IMR-90 (cell line): ENCODE data around the gene S100A16. TPM values are rescaled to one million over a fixed set of nuclear protein-coding genes. Genes with fewer than 3 reads are reported as not detected.

ENCODE experiments used
- ATAC-seq: fragments of 200-7000 bp; cut with Tn5 transposase; 2 replicates; pipeline ENCODE4 v1.9.1; 2020; ENCODE audit warnings: low read depth, mild to moderate bottlenecking, moderate library complexity
- BruUV-seq: library from RNA; stranded (reverse); fragments of 400-500 nt; replicated peaks from 2 replicates; lab custom pipeline; 2021; lab: Mats Ljungman, UMichigan
- CTCF ChIA-PET: fragments of 300-600 bp; formaldehyde crosslinking; extraction: SDS; loops from one replicate; lab custom pipeline; 2021; ENCODE audit warnings: antibody characterized with exemption; lab: Yijun Ruan, JAX
- POLR2A ChIA-PET: fragments of 300-600 bp; sonication (Branson Sonifier 250); formaldehyde crosslinking; loops from one replicate; lab custom pipeline; 2022; ENCODE audit warnings: antibody characterized with exemption; ENCODE audit not compliant: unreplicated experiment; lab: Charles Lee
- DNase-seq: peaks from one replicate; pipeline ENCODE4 v3.0.0; 2013
- H2AFZ ChIP-seq: replicated peaks from 2 replicates; pipeline ENCODE3; 2013; ENCODE audit warnings: low read length, mild to moderate bottlenecking; ENCODE audit not compliant: poor library complexity
- H2AK5ac ChIP-seq: 2 replicates; pipeline ENCODE4 v1.6.1; 2013; ENCODE audit warnings: low read depth, low read length, inconsistent platforms
- H2AK9ac ChIP-seq: replicated peaks from 2 replicates; pipeline ENCODE3; 2013; ENCODE audit warnings: mild to moderate bottlenecking, low read depth, low read length, moderate library complexity; ENCODE audit not compliant: poor library complexity
- H2BK120ac ChIP-seq: 2 replicates; pipeline ENCODE4 v1.6.1; 2013; ENCODE audit warnings: low read depth, low read length, inconsistent platforms
- H2BK15ac ChIP-seq: 3 replicates; pipeline ENCODE4 v1.6.1; 2013; ENCODE audit warnings: low read depth, low read length, inconsistent platforms
- H2BK20ac ChIP-seq: 2 replicates; pipeline ENCODE4 v1.6.1; 2013; ENCODE audit warnings: low read depth, mild to moderate bottlenecking, inconsistent platforms, low read length, moderate library complexity
- H2BK5ac ChIP-seq: 2 replicates; pipeline ENCODE4 v1.6.1; 2013; ENCODE audit warnings: mild to moderate bottlenecking, low read depth, low read length, inconsistent platforms; ENCODE audit not compliant: poor library complexity, severe bottlenecking
- H3K14ac ChIP-seq: replicated peaks from 2 replicates; pipeline ENCODE4 v1.6.1; 2013; ENCODE audit warnings: low read depth, low read length, inconsistent platforms
- H3K18ac ChIP-seq: 2 replicates; pipeline ENCODE4 v1.6.1; 2013; ENCODE audit warnings: low read depth, low read length, control low read depth
- H3K23ac ChIP-seq: 2 replicates; pipeline ENCODE4 v1.6.1; 2013; ENCODE audit warnings: low read depth, low read length, inconsistent platforms
- H3K27ac ChIP-seq: 2 replicates; pipeline ENCODE4 v1.5.1; 2013; ENCODE audit warnings: mild to moderate bottlenecking, control low read depth, low read length; ENCODE audit not compliant: insufficient read depth
- H3K27me3 ChIP-seq: 2 replicates; pipeline ENCODE4 v1.6.1; 2013; ENCODE audit warnings: low read length; ENCODE audit not compliant: control insufficient read depth, insufficient read depth
- H3K36me3 ChIP-seq: 2 replicates; pipeline ENCODE4 v1.6.1; 2013; ENCODE audit warnings: low read length, mixed read lengths; ENCODE audit not compliant: control insufficient read depth, insufficient read depth
- H3K4ac ChIP-seq: 2 replicates; pipeline ENCODE4 v1.6.1; 2013; ENCODE audit warnings: low read depth, low read length, inconsistent platforms
- H3K4me1 ChIP-seq: 2 replicates; pipeline ENCODE4 v1.6.1; 2013; ENCODE audit warnings: low read length, mixed read lengths; ENCODE audit not compliant: control insufficient read depth, insufficient read depth
- H3K4me2 ChIP-seq: 2 replicates; pipeline ENCODE4 v1.6.1; 2013; ENCODE audit warnings: low read depth, mild to moderate bottlenecking, control low read depth, low read length, moderate library complexity
- H3K4me3 ChIP-seq: 2 replicates; pipeline ENCODE4 v1.5.1; 2013; ENCODE audit warnings: low read depth, mild to moderate bottlenecking, control low read depth, low read length, moderate library complexity; ENCODE audit not compliant: insufficient read depth
- H3K56ac ChIP-seq: 2 replicates; pipeline ENCODE4 v1.6.1; 2013; ENCODE audit warnings: low read length, inconsistent platforms; ENCODE audit not compliant: insufficient read depth; ENCODE audit errors: extremely low read depth
- H3K79me1 ChIP-seq, 2 experiments: 2 replicates each; pipeline ENCODE4 v1.6.1; 2013; ENCODE audit warnings: low read length in 2 of 2, inconsistent platforms in 1 of 2, low read depth in 1 of 2
- H3K9ac ChIP-seq: 2 replicates; pipeline ENCODE4 v1.6.1; 2013; ENCODE audit warnings: low read depth, low read length, control low read depth
- H3K9me1 ChIP-seq: 2 replicates; pipeline ENCODE4 v1.6.1; 2013; ENCODE audit warnings: low read length, inconsistent platforms; ENCODE audit not compliant: insufficient read depth
- H3K9me3 ChIP-seq: 2 replicates; pipeline ENCODE4 v1.6.1; 2013; ENCODE audit warnings: low read length; ENCODE audit not compliant: control insufficient read depth, insufficient read depth
- H4K20me1 ChIP-seq: 2 replicates; pipeline ENCODE4 v1.6.1; 2013; ENCODE audit warnings: low read length, inconsistent platforms; ENCODE audit not compliant: insufficient read depth
- H4K5ac ChIP-seq: 2 replicates; pipeline ENCODE4 v1.6.1; 2013; ENCODE audit warnings: mild to moderate bottlenecking, low read depth, low read length, control low read depth
- H4K8ac ChIP-seq, 2 experiments: 2 replicates each; pipeline ENCODE4 v1.6.1; 2013; ENCODE audit warnings: low read depth in 2 of 2, low read length in 2 of 2, control low read depth in 1 of 2, inconsistent platforms in 1 of 2
- H4K91ac ChIP-seq: 2 replicates; pipeline ENCODE4 v1.6.1; 2013; ENCODE audit warnings: low read depth, low read length, inconsistent platforms; ENCODE audit not compliant: insufficient read depth
- BHLHE40 ChIP-seq: fragments of 150-350 bp; IDR thresholded peaks from 2 replicates; pipeline ENCODE4 v1.6.1; 2016; ENCODE audit warnings: mild to moderate bottlenecking, low read depth, low read length
- CHD1 ChIP-seq: IDR thresholded peaks from 2 replicates; pipeline ENCODE4 v1.6.1; 2012; ENCODE audit warnings: low read depth, low read length, improper control_type of control experiment
- FOS ChIP-seq: fragments of 150-350 bp; IDR thresholded peaks from 2 replicates; pipeline ENCODE4 v1.6.1; 2016; ENCODE audit warnings: low read depth, low read length
- MAFK ChIP-seq: IDR thresholded peaks from 2 replicates; pipeline ENCODE4 v1.6.1; 2012; ENCODE audit warnings: low read depth, low read length, improper control_type of control experiment
- MAZ ChIP-seq: IDR thresholded peaks from 2 replicates; pipeline ENCODE4 v1.6.1; 2012; ENCODE audit warnings: low read depth, mild to moderate bottlenecking, low read length, improper control_type of control experiment, moderate library complexity, borderline replicate concordance
- MXI1 ChIP-seq: IDR thresholded peaks from 2 replicates; pipeline ENCODE4 v1.6.1; 2012; ENCODE audit warnings: low read depth, mild to moderate bottlenecking, low read length, moderate library complexity, borderline replicate concordance
- NFE2L2 ChIP-seq: fragments of 150-350 bp; IDR thresholded peaks from 2 replicates; pipeline ENCODE4 v1.6.1; 2016; ENCODE audit warnings: low read depth, mild to moderate bottlenecking, low read length
- POLR2A ChIP-seq: IDR thresholded peaks from 2 replicates; pipeline ENCODE4 v1.6.1; 2012; ENCODE audit warnings: mild to moderate bottlenecking, low read depth, low read length
- RAD21 ChIP-seq: IDR thresholded peaks from 2 replicates; pipeline ENCODE4 v1.6.1; 2012; ENCODE audit warnings: low read length, improper control_type of control experiment
- RCOR1 ChIP-seq: IDR thresholded peaks from 2 replicates; pipeline ENCODE4 v1.6.1; 2012; ENCODE audit warnings: mild to moderate bottlenecking, low read length, improper control_type of control experiment; ENCODE audit not compliant: insufficient replicate concordance
- RFX5 ChIP-seq: IDR thresholded peaks from 2 replicates; pipeline ENCODE4 v1.8.0; 2012; ENCODE audit warnings: low read depth, mild to moderate bottlenecking, low read length, moderate library complexity
- SMC3 ChIP-seq: fragments of 150-350 bp; IDR thresholded peaks from 2 replicates; pipeline ENCODE4 v1.6.1; 2016; ENCODE audit warnings: low read depth, mild to moderate bottlenecking, antibody characterized with exemption, low read length, moderate library complexity
- WGBS, 2 experiments: methylation state at CpG; one replicate each; pipeline versions ENCODE4 v1.1.5 to v1.1.7; 2013; ENCODE audit warnings: missing lambda C conversion rate in 2 of 2; ENCODE audit not compliant: insufficient read length in 1 of 2; ENCODE audit errors: extremely low coverage in 2 of 2; 5-methylcytosine and 5-hydroxymethylcytosine counted together
- dilution Hi-C: fragments of 300-500 bp; cut with HindIII; formaldehyde crosslinking; loops from one replicate; pipeline ENCODE4 v1.14.3; 2018; ENCODE audit warnings: low sequenced_read_pairs; ENCODE audit not compliant: unreplicated experiment
- in situ Hi-C: fragments of 300-500 bp; cut with MboI; formaldehyde crosslinking; loops from 3 replicates; pipeline ENCODE4 v1.14.3; 2019; ENCODE audit warnings: low sequenced_read_pairs, inconsistent platforms, mixed read lengths
- intact Hi-C: fragments of 100-400 bp; cut with micrococcal nuclease; formaldehyde crosslinking; loops from 2 replicates; pipeline ENCODE4 v1.10.0; 2022
- polyA plus RNA-seq, 3 experiments: library from polyadenylated mRNA; depleted of rRNA; stranded (reverse); fragments of >200 nt; gene quantifications; 2 replicates each; pipeline ENCODE4 v1.2.3, GENCODE V29; 2012; ENCODE audit warnings: low replicate concordance in 1 of 3
- total RNA-seq: library from RNA; depleted of rRNA; stranded (reverse); fragments of >200 nt; gene quantifications from 2 replicates; pipeline ENCODE4 v1.2.3, GENCODE V29; 2012
- TF ChIP-seq, protein P1 (sequence below): fragments of 150-350 bp; IDR thresholded peaks from 2 replicates; pipeline ENCODE4 v1.6.1; 2017; ENCODE audit warnings: mild to moderate bottlenecking, antibody characterized with exemption, low read length, low read depth
- TF ChIP-seq, protein P2 (sequence below): conservative IDR thresholded peaks from 2 replicates; pipeline ENCODE4 v1.5.1; 2012; ENCODE audit warnings: mild to moderate bottlenecking, low read depth, low read length, improper control_type of control experiment

S100A16 gene
- total and polyA plus RNA-seq, 2 of the 4 experiments (the other 2 are of a cell fraction), result 201 to 515 TPM

DNA sequence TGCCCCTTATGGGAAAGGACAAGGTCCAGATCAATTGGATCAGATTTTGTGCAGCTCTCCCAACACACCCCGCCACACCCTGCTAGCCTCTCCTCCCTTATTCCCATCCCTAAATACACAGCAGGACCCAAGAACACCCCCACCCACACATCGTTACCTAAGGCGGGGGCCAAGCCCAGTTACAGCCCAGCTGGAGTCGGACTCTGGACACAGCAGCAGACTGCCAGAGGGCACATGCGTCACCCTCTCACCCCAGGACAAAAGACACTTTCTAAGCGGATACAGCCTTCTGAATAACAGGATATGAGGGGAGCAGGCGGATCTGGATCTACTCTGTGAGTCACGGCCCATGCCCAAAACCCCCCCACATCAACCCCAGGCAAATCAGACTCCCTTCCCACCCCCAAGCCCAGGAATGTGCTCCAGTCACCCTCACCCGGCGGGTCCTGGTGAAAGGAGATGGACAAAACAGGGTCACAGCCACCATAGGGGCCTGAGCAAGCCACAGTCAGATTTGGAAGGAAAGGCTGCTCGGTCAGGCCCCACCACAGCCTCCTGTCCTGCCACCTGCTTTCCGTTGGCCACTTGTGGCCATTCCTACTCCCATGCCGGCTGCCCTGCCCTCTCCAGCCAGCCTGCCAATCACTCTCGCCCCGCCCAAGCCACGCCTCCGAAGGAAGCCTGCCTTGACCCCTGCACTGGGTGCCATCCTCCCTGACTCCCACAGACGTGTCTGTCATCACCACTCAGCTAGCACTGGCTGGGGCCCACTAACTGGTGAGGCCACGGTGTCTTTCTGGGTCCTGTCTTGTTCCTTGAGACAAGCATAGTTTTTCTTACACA is 4.0 kb downstream of the S100A16 start:
- DNase-seq (peak; percentile 95), ATAC-seq (peak; percentile 65)
- CTCF ChIA-PET, result interaction anchor here (1.2 kb wide), 1 partner anchor 98 kb away, joined by 3 read pairs; no protein-coding TSS in a partner anchor
- Histone ChIP-seq H3K4me2 (peak overlapping the region; percentile 92), H4K91ac (peak overlapping the region; percentile 81), H3K4ac (peak overlapping the region; percentile 92), H3K56ac (peak overlapping the region; percentile 74), H3K9me1 (peaks cover 17% of the 10 kb centered on the region), H4K5ac (peak overlapping the region; percentile 91), H2BK120ac (peak overlapping the region; percentile 72), H3K9me3 (no peaks in the 10 kb centered on the region), H3K4me1 (peaks cover 42% of the 10 kb centered on the region), H2AFZ (peak overlapping the region; percentile 78), H3K27ac (peak overlapping the region; percentile 85), H2BK5ac (peak overlapping the region; percentile 91), H3K14ac (peak overlapping the region; percentile 86), H3K23ac (peak overlapping the region; percentile 78), H3K36me3 (peaks cover 22% of the 10 kb centered on the region), H2AK9ac (peak overlapping the region; percentile 97), H3K27me3 (no peaks in the 10 kb centered on the region), H4K8ac (peak overlapping the region; percentile 26 to 90), H2AK5ac (peak overlapping the region; percentile 97), H3K9ac (peak overlapping the region; percentile 80), H4K20me1 (peaks cover 11% of the 10 kb centered on the region; the same call in 1 of the 2 replicates), H2BK15ac (peak overlapping the region; percentile 53; the same call in 1 of the 3 replicates), H3K79me1 (peaks cover 15 to 67% of the 10 kb centered on the region in 2 experiments), H3K4me3 (peak overlapping the region; percentile 43), H3K18ac (peak overlapping the region; percentile 35), H2BK20ac (peak overlapping the region; percentile 69; the same call in 1 of the 2 replicates)
- 22% methylated on average over 10 of the region's 19 CpGs; no CpG with 5 or more reads in 1 of the 2 experiments for WGBS, 2 experiments
- dilution Hi-C loops, result no loop called here
- POLR2A ChIA-PET, result interaction anchor here (0.5 to 1.3 kb wide), 3 partner anchors 19 to 39 kb away, joined by 3 to 5 read pairs (median 5); partner anchors contain the start of gene S100A13
- in situ Hi-C loops, result no loop called here
- intact Hi-C loops, result no loop called here
- BruUV-seq, result no TSS peak
- TF ChIP-seq RCOR1 (peak; percentile 11), MAFK (no peak), POLR2A (peak; percentile 77), RFX5 (no peak), BHLHE40 (peak; percentile 55), MAZ (peak; percentile 66), CHD1 (no peak), FOS (peak; percentile 79), SMC3 (no peak), MXI1 (no peak), RAD21 (no peak), NFE2L2 (no peak)
- TF ChIP-seq, protein P1, sequence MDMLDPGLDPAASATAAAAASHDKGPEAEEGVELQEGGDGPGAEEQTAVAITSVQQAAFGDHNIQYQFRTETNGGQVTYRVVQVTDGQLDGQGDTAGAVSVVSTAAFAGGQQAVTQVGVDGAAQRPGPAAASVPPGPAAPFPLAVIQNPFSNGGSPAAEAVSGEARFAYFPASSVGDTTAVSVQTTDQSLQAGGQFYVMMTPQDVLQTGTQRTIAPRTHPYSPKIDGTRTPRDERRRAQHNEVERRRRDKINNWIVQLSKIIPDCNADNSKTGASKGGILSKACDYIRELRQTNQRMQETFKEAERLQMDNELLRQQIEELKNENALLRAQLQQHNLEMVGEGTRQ, result no peak
- TF ChIP-seq, protein P2, sequence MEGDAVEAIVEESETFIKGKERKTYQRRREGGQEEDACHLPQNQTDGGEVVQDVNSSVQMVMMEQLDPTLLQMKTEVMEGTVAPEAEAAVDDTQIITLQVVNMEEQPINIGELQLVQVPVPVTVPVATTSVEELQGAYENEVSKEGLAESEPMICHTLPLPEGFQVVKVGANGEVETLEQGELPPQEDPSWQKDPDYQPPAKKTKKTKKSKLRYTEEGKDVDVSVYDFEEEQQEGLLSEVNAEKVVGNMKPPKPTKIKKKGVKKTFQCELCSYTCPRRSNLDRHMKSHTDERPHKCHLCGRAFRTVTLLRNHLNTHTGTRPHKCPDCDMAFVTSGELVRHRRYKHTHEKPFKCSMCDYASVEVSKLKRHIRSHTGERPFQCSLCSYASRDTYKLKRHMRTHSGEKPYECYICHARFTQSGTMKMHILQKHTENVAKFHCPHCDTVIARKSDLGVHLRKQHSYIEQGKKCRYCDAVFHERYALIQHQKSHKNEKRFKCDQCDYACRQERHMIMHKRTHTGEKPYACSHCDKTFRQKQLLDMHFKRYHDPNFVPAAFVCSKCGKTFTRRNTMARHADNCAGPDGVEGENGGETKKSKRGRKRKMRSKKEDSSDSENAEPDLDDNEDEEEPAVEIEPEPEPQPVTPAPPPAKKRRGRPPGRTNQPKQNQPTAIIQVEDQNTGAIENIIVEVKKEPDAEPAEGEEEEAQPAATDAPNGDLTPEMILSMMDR, result no peak
